ENCODE measurements around the gene PLPPR3.
"Not testable (repeated sequence)": the region's sequence is repeated elsewhere in the genome, so short reads cannot be mapped to it uniquely, and the experiment has no call there.

The PLPPR3 gene

GRCh38 chr19:850221-850978, 28.6 kb upstream of the PLPPR3 start:
- no peak for DNase-seq (ENCODE audit: extremely low read depth, insufficient read length)
- no peak overlapping the region for H3K4me3 ChIP-seq (replicated peaks; ENCODE audit: low read depth, low read length)
- TF ChIP-seq CTCF (IDR thresholded peaks at IDR 0.05; ENCODE audit: insufficient read depth, low read length, poor library complexity, severe bottlenecking) = no peak
- H3K27me3 ChIP-seq (replicated peaks; ENCODE audit: control insufficient read depth, insufficient read depth, low read length) = peaks cover 1% of the 10 kb centered on the region
- H3K36me3 ChIP-seq (ENCODE audit: control insufficient read depth, insufficient read depth, low read length) = no peaks in the 10 kb centered on the region

- H3K27me3 ChIP-seq (replicated peaks; ENCODE audit: control insufficient read depth, insufficient read depth, low read length); H3K36me3 ChIP-seq (ENCODE audit: control insufficient read depth, insufficient read depth, low read length); DNase-seq (ENCODE audit: extremely low read depth, insufficient read length); H3K4me3 ChIP-seq (replicated peaks; ENCODE audit: low read depth, low read length): not testable (repeated sequence)
Measured at GRCh38 chr19:849195-849594, 27.4 kb upstream of the PLPPR3 start.

GRCh38 chr19:848386-848921, 26.7 kb upstream of the PLPPR3 start:
- TF ChIP-seq CTCF (IDR thresholded peaks at IDR 0.05; ENCODE audit: insufficient read depth, low read length, poor library complexity, severe bottlenecking) = no peak
- H3K27me3 ChIP-seq (replicated peaks; ENCODE audit: control insufficient read depth, insufficient read depth, low read length) = peaks cover 1% of the 10 kb centered on the region
- no peak overlapping the region for H3K4me3 ChIP-seq (replicated peaks; ENCODE audit: low read depth, low read length)
- DNase-seq (ENCODE audit: extremely low read depth, insufficient read length) = no peak
- H3K36me3 ChIP-seq (ENCODE audit: control insufficient read depth, insufficient read depth, low read length) = no peaks in the 10 kb centered on the region

- no peak for DNase-seq (ENCODE audit: extremely low read depth, insufficient read length)
- H3K36me3 ChIP-seq (ENCODE audit: control insufficient read depth, insufficient read depth, low read length) = no peaks in the 10 kb centered on the region
- H3K27me3 ChIP-seq (replicated peaks; ENCODE audit: control insufficient read depth, insufficient read depth, low read length) = peaks cover 1% of the 10 kb centered on the region
- H3K4me3 ChIP-seq (replicated peaks; ENCODE audit: low read depth, low read length) = no peak overlapping the region
- TF ChIP-seq CTCF (IDR thresholded peaks at IDR 0.05; ENCODE audit: insufficient read depth, low read length, poor library complexity, severe bottlenecking) = no peak
Measured at GRCh38 chr19:845707-846521, 24.2 kb upstream of the PLPPR3 start.

- H3K36me3 ChIP-seq (ENCODE audit: control insufficient read depth, insufficient read depth, low read length) = no peaks in the 10 kb centered on the region
- no peak overlapping the region for H3K4me3 ChIP-seq (replicated peaks; ENCODE audit: low read depth, low read length)
- no peaks in the 10 kb centered on the region; the same call in 1 of the 2 replicates for H3K27me3 ChIP-seq (replicated peaks; ENCODE audit: control insufficient read depth, insufficient read depth, low read length)
Measured at GRCh38 chr19:844546-844971, 22.8 kb upstream of the PLPPR3 start.

More at GRCh38 chr19:844546-844971, 22.8 kb upstream of the PLPPR3 start:
- DNase-seq (ENCODE audit: extremely low read depth, insufficient read length) = no peak
- no peak for TF ChIP-seq CTCF (IDR thresholded peaks at IDR 0.05; ENCODE audit: insufficient read depth, low read length, poor library complexity, severe bottlenecking)

Data from GM06990 (cell line).